ENCODE results near the gene NR2F1-AS1.

NR2F1-AS1 gene

GRCh38 chr5:93588352-93589151 lies 7.5 kb upstream of the NR2F1-AS1 start:
- DNase-seq = no peak

DNA sequence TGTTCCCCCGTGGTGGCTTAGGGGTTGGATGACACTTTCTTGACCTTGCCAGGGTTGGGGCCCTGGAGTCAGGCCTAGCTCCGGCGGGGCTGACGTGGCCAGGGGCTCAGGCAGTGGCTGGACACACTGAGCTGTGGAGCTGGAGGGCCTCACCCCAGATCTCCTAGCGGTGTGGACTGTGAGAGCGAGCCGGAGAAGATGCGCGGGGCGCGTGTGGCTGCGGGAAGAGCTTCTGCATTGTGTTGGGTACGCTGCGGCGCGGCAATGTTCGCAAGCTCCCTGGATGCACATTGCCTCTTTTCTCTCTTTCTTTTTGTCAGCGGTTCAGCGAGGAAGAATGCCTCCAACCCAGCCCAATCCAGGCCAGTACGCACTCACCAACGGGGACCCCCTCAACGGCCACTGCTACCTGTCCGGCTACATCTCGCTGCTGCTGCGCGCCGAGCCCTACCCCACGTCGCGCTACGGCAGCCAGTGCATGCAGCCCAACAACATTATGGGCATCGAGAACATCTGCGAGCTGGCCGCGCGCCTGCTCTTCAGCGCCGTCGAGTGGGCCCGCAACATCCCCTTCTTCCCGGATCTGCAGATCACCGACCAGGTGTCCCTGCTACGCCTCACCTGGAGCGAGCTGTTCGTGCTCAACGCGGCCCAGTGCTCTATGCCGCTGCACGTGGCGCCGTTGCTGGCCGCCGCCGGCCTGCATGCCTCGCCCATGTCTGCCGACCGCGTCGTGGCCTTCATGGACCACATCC lies 6.8 kb upstream of the NR2F1-AS1 start:
- DNase-seq = no peak

DNA sequence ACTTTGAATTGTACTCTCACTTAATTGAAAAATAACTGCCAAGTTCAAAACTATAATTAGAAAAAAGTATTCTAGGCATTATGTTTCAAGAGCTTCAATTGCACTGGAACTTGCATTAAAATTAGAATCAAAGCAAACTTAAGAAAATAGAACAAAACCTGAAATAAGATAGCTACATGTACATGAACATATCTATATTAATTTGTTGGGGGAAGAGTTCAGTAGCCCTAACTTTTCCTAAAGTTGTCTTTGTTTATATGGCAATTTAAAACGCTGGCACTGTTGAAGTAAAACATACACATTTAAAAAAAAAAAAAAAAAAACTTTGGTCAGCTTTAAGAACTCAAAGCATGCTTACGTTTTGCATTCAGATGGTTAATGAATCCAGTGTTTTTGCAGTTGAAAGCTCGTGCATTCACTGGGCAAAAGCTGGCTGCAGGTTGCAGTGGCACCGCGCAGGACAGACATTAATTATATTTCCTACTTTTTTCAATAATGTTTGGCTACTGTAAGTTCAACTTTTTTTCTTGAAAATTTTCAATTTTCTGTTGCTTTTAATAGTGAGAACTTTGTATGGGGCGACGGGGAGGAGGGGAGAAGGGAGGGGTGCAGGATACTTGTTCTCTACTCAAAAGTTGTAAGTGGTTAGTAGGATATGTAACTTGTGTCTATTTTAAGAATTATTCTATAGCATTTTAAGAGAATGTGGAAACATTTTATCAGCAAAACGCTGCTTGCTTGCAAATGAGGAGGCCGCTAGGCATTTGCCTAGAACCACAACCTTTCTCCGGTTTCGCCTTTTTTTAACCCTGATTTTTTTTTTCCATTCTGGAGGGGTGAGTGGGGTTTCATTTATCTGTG lies 5.9 kb upstream of the NR2F1-AS1 start:
- no peak for DNase-seq

GRCh38 chr5:93585767-93586385 lies 4.9 kb upstream of the NR2F1-AS1 start:
- DNase-seq = peak; percentile 50

- peak; percentile 61 for DNase-seq
These were observed 4.2 kb upstream of the NR2F1-AS1 start for GRCh38 chr5:93585041-93585766.

GRCh38 chr5:93584596-93585040 lies 3.6 kb upstream of the NR2F1-AS1 start:
- peak; percentile 58 for DNase-seq

DNA sequence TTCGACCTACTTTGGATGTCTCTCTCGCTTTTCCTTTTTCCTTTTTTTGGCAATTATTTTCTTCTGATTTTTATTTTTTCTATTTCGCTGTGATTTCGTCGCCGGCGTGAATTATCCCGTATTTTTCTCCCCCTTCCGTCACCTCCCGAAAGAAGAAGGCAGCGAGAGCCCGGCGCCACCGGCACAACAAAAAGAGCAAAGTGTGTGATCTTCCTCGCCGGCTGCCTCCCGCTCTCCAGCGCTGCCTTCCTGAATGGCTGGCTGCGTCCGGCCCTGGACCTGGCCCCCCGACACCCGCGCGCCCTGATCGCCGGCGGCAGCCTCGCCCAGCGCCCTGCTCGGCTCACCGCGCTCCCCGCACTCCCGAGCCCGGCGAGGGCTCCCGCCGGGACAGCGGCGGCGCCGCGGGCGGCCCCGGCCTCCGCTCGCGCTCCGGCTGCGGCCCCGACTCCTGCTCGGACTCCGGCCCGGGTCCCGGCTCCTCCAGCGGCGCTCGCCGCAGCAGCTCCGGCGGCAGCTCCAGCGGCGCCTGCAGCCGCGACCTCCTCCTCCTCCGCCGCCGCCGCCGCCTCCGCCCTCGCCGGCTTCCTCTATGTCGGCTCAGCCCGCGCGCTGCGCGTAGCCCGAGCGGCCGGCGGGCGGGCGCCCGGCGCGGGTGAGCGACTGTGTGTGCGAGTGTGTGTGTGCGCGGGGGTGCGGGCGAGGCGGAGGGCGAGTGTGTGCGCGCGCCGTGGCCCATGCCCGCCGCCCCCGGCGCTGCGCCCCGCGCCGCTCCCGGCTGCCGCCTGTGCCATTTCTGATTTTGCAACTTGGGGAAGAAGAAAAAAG lies 3.0 kb upstream of the NR2F1-AS1 start:
- peak; percentile 67 for DNase-seq

DNA sequence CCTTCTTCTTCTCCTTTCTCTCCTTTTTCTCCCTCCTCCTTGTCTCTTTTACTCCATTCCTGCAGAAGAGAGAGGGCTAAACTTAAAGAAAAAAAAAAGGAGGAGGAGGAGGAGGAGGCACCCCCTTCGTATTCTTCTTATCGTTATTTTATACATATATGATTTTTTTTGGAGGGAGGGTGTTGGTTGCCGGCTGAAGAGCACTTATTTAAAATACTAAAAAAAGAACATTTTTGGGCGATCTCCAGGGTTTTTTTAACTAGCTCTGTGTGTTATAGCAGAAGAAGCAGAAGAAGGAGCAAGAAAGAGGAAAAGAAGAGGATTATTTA lies 2.4 kb upstream of the NR2F1-AS1 start:
- DNase-seq = no peak

DNA sequence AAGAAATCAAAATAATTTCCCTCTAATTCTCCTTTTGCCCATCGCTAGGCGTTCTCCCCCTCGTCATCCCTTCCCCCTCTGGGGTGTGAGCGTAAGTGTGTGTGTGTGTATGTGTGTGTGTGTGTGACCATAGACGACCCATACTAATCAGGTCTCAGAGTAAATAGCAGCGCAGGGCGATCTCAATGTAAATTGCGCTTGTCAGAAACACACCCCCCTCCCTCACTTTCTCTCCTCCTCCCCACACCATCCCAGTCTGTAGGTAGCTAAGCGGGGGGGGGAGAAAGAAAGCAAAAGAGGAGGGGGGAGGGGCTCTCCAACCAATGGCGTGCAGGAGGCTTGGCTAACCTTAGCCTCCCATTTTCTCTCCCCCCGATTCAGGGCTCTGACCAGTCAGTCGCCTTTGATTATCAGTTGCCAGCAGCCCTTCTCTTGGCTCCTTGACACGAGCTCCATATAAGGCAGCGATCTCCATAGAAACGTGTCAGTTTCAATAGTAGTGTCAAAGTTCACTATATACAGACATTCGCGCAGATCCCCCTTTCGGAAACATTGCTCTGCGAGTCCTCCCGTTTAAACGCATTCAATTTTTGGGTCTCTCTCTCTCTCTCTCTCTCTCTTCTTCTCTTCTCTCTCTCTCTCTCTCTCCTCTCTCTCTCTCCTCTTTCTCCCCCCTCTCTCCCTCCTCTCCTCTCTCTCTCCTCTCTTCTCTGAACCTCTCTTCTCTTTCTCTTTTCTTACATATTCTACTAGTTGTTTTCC lies 1.8 kb upstream of the NR2F1-AS1 start, which contains the start of gene NR2F1:
Gene NR2F1 (plus strand): TSS at position 546 of the 762 bp plus-strand sequence. CDS start 1,802 bp downstream, outside the sequence.
- DNase-seq = peak; percentile 68

DNA sequence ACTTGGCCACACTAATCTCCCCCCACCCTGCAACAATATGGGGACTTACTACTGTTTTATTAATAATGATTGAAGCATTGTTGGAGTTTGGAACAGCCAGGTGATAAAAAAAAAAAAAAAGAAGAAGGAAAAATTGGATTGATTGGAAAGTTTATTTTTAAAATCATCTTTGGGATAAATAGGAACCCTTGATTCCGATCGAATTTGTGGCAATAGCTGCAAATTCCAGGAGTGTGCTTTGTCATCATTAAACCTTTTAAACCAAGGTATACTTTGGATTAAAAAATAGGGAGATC lies 1.1 kb upstream of the NR2F1-AS1 start:
- DNase-seq = no peak

- DNase-seq = peak; percentile 73
These were observed 724 bp downstream of the NR2F1-AS1 start for GRCh38 chr5:93580063-93580926.

DNA sequence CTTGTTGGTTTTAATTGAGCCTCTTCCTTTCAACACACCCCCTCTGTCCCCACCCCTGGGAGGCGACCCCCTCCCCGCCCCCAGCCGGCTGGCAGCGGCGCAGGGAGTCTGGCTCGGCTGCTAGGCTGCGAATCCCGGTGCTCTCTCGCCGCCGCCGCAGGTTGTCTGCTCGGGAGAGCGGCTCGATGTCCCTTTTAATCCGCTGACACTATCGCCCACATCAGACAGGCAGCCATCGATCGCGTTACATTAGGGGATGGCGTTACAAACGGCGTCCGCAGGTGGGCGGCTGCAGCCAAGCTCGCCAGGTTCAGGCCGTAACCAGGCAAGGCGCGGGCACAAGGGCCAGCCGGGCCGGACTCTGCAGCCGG lies 1.3 kb downstream of the NR2F1-AS1 start:
- DNase-seq = no peak

- peak; percentile 55 for DNase-seq
These were observed 2.0 kb downstream of the NR2F1-AS1 start for GRCh38 chr5:93578813-93579691.

DNA sequence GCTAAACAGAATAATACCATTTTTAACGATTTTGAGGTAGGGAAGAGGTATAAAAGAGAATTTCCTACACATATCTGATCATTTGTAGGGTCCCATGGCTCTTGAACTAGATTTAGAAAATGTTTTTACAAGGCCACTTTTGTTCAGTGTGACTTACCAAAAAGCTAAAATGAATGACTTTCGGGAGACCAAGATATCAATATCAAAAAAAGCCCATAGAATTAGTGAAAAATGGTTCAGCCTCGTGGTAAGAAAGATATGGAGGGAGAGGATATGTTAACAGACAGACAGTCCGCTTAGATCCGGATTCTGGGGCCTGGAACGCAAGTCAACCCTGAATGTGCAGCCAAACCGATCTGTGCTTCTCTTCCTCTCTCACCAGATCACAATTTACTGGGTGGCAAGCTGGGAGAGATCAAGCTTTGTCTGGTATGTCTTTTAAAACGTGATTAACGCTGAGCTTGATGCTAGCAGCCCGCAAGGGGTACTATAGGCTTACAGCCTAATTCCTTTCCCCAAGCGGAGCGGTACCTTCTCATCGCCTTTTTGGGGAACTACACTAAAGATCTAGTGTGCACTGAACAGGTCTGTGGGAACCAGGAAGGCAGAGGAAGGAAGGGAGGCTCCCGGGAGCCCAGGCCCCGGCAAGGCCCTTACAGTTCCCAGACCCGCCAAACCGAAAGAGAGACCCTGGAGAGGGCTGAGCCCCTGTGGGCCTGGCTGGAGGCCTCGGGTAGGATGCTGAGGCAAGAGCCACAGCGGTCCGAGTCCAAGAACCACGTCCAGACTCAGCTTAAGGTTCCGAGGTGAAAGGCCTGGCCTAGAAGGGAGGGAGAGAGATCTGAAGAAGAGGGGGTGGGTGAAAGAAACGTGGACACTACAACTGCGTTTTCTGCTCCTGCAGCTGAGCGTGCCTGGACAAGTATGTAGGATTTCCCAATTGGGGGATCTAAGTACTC lies 2.9 kb downstream of the NR2F1-AS1 start:
- no peak for DNase-seq

- no peak for DNase-seq
These were observed 3.8 kb downstream of the NR2F1-AS1 start for GRCh38 chr5:93576994-93577853.

Measured in right forelimb (tissue), 1 donor.